Natural killer cell (primary cell): ENCODE results near the gene UBE2M. TPM values are rescaled to one million over a fixed set of nuclear protein-coding genes. Genes with fewer than 3 reads are reported as not detected.

Experiments used
- ATAC-seq, 3 donors: fragments of 150-1000 bp in 2 of 3; fragments of 200-7000 bp in 1 of 3; cut with Tn5 transposase; 1 replicate in 1 of 3; 2 replicates in 2 of 3; pipeline ENCODE4 v1.10.0; 2021; ENCODE audit warnings: mild to moderate bottlenecking in 2 of 3, moderate library complexity in 2 of 3
- DNase-seq, 2 donors: peaks; one replicate each; pipeline versions ENCODE4 v3.0.0 to v3.0.0-alpha.2; 2013 to 2021; ENCODE audit warnings: mixed read lengths in 1 of 2
- H3K27ac ChIP-seq: one replicate; pipeline ENCODE4 v1.5.1; 2013; ENCODE audit warnings: mild to moderate bottlenecking, low read length
- H3K27me3 ChIP-seq: one replicate; pipeline ENCODE4 v1.6.1; 2013; ENCODE audit warnings: low read length; ENCODE audit not compliant: control insufficient read depth, insufficient read depth
- H3K36me3 ChIP-seq: one replicate; pipeline ENCODE4 v1.6.1; 2013; ENCODE audit warnings: low read length; ENCODE audit not compliant: control insufficient read depth, insufficient read depth
- H3K4me1 ChIP-seq: one replicate; pipeline ENCODE4 v1.6.1; 2013; ENCODE audit warnings: low read length; ENCODE audit not compliant: control insufficient read depth, insufficient read depth
- H3K4me3 ChIP-seq: one replicate; pipeline ENCODE4 v1.5.1; 2013; ENCODE audit warnings: low read length
- H3K9me3 ChIP-seq: one replicate; pipeline ENCODE4 v1.6.1; 2013; ENCODE audit warnings: low read length; ENCODE audit not compliant: control insufficient read depth, insufficient read depth
- H3K27ac Mint-ChIP-seq, 2 donors: one replicate each; pipeline ENCODE4 v1.8.0; 2022; ENCODE audit warnings: mild to moderate bottlenecking in 2 of 2, mixed read lengths in 2 of 2, moderate library complexity in 1 of 2
- H3K27me3 Mint-ChIP-seq, 2 donors: one replicate each; pipeline ENCODE4 v1.8.0; 2022; ENCODE audit warnings: low read depth in 2 of 2, mixed read lengths in 2 of 2
- H3K36me3 Mint-ChIP-seq: one replicate; pipeline ENCODE4 v1.8.0; 2022; ENCODE audit warnings: mixed read lengths
- H3K4me1 Mint-ChIP-seq, 2 donors: one replicate each; pipeline ENCODE4 v1.8.0; 2022; ENCODE audit warnings: mixed read lengths in 2 of 2
- H3K4me3 Mint-ChIP-seq: one replicate; pipeline ENCODE4 v1.8.0; 2022; ENCODE audit warnings: mild to moderate bottlenecking, moderate library complexity, mixed read lengths
- H3K9me3 Mint-ChIP-seq, 2 donors: one replicate each; pipeline ENCODE4 v1.8.0; 2022; ENCODE audit warnings: mixed read lengths in 2 of 2
- WGBS: methylation state at CpG from one replicate; pipeline ENCODE4 v1.1.7; 2013; ENCODE audit warnings: missing lambda C conversion rate; ENCODE audit not compliant: insufficient coverage; 5-methylcytosine and 5-hydroxymethylcytosine counted together
- intact Hi-C: fragments of 100-400 bp; cut with micrococcal nuclease; formaldehyde crosslinking; loops from one replicate; pipeline ENCODE4 v1.14.2; 2022
- total RNA-seq, 4 donors: library from RNA; stranded (reverse); fragments of 120-200 nt in 1 of 4; gene quantifications; one replicate each; pipeline versions ENCODE4 v1.2.3 to v1.2.4, GENCODE V29; 2013 to 2022
- TF ChIP-seq, protein P1 (sequence below): fragments of 200-600 bp; IDR thresholded peaks from one replicate; pipeline ENCODE4 v1.8.0; 2022; ENCODE audit warnings: antibody characterized with exemption

UBE2M gene
- total RNA-seq, 3 donors from 2014 or later (not counting 1 experiment from before 2014, with no cell fraction given) = 71.0 to 89.5 (median 81.9) TPM

DNA sequence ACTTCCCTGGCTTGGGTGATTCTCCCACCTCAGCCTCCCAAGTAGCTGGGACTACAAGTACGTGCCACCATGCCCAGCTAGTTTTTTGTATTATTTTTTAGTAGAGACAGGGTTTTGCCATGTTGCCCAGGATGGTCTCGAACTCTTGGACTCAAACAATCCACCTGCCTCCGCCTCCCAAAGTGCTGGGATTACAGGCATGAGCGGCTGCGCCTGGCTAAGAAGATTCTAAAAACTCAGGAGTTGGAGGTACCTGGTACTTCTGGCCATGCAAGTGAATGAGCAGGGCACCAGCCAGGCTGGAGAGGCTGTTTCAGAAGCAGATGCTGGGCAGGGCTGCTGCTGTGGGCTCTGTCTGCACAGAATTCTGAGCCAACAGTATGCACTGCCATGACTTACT lies 8.6 kb upstream of the UBE2M start:
- Histone ChIP-seq H3K27me3 (no peaks in the 10 kb centered on the region), H3K4me3 (no peak overlapping the region), H3K9me3 (no peaks in the 10 kb centered on the region), H3K4me1 (peaks cover 26% of the 10 kb centered on the region), H3K27ac (no peak overlapping the region), H3K36me3 (peaks cover 4% of the 10 kb centered on the region)
- 100% methylated on average over 4 of the region's 5 CpGs for WGBS
- Mint-ChIP-seq H3K27me3 (no peaks in the 10 kb centered on the region), H3K36me3 (no peaks in the 10 kb centered on the region), H3K4me3 (no peak overlapping the region), H3K27ac (no peak overlapping the region), H3K9me3 (no peaks in the 10 kb centered on the region), H3K4me1 (peaks cover 23 to 32% of the 10 kb centered on the region in 2 donors)
- intact Hi-C loops = no loop called here
- no peak for DNase-seq
- ATAC-seq = no peak
- TF ChIP-seq, protein P1, sequence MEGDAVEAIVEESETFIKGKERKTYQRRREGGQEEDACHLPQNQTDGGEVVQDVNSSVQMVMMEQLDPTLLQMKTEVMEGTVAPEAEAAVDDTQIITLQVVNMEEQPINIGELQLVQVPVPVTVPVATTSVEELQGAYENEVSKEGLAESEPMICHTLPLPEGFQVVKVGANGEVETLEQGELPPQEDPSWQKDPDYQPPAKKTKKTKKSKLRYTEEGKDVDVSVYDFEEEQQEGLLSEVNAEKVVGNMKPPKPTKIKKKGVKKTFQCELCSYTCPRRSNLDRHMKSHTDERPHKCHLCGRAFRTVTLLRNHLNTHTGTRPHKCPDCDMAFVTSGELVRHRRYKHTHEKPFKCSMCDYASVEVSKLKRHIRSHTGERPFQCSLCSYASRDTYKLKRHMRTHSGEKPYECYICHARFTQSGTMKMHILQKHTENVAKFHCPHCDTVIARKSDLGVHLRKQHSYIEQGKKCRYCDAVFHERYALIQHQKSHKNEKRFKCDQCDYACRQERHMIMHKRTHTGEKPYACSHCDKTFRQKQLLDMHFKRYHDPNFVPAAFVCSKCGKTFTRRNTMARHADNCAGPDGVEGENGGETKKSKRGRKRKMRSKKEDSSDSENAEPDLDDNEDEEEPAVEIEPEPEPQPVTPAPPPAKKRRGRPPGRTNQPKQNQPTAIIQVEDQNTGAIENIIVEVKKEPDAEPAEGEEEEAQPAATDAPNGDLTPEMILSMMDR = no peak

DNA sequence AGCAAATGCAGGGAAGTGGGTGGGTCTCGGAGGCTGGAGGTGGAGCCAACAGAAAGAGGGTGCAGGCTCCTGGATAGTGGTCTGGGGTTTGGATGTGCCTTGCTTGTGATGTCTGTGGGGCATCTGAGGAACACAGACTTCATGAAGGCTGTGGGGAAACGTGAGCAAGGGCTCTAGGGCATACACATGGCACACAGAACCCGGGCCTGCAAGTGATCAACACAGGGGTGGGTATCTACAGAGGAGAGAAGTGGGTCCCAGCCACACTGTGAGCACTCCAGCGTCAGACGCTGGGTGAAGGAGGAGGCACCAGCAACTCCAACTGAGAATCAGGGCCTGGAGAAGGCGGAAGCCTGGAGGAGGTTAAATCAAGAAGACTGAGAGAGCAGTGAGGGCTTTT lies 5.4 kb upstream of the UBE2M start:
- Mint-ChIP-seq H3K4me3 (peak overlapping the region; percentile 79), H3K27me3 (no peaks in the 10 kb centered on the region), H3K27ac (peak overlapping the region in 1 of 2 donors; percentile 56), H3K4me1 (peaks cover 25 to 54% of the 10 kb centered on the region in 2 donors), H3K9me3 (no peaks in the 10 kb centered on the region), H3K36me3 (no peaks in the 10 kb centered on the region)
- DNase-seq (no peak), ATAC-seq (no peak)
- intact Hi-C loops = no loop called here
- Histone ChIP-seq H3K27me3 (no peaks in the 10 kb centered on the region), H3K9me3 (no peaks in the 10 kb centered on the region), H3K4me1 (peaks cover 42% of the 10 kb centered on the region), H3K36me3 (no peaks in the 10 kb centered on the region), H3K27ac (no peak overlapping the region), H3K4me3 (no peak overlapping the region)
- TF ChIP-seq, protein P1 = no peak
- WGBS = 88% methylated on average over 6 of the region's 6 CpGs

GRCh38 chr19:58563034-58563573 lies 4.7 kb upstream of the UBE2M start:
- TF ChIP-seq, protein P1 = no peak
- H3K4me1 ChIP-seq = peaks cover 43% of the 10 kb centered on the region

More at GRCh38 chr19:58563034-58563573, 4.7 kb upstream of the UBE2M start:
- Mint-ChIP-seq H3K27ac (peak overlapping the region in 1 of 2 donors; percentile 99), H3K9me3 (no peaks in the 10 kb centered on the region), H3K4me1 (peaks cover 26 to 55% of the 10 kb centered on the region in 2 donors), H3K4me3 (peak overlapping the region; percentile 84), H3K27me3 (no peaks in the 10 kb centered on the region), H3K36me3 (no peaks in the 10 kb centered on the region)
- Histone ChIP-seq H3K27me3 (no peaks in the 10 kb centered on the region), H3K27ac (peak overlapping the region; percentile 31), H3K36me3 (no peaks in the 10 kb centered on the region), H3K9me3 (no peaks in the 10 kb centered on the region), H3K4me3 (peak overlapping the region; percentile 31)
- intact Hi-C loops = no loop called here
- WGBS = 8% methylated on average over 40 of the region's 40 CpGs
- ATAC-seq (no peak), DNase-seq (peak in 1 of 2 donors; percentile 55)
